SK-N-SH (cell line): ENCODE results near the gene C11orf71. TPM values are rescaled to one million over a fixed set of nuclear protein-coding genes. Genes with fewer than 3 reads are reported as not detected.

Source experiments
- CTCF ChIA-PET: fragments of 300-600, 350-600 bp; formaldehyde crosslinking; extraction: SDS; loops from one replicate; lab custom pipeline; 2021; lab: Yijun Ruan, JAX
- POLR2A ChIA-PET: fragments of 350-600 bp; sonication (Branson Sonifier 250); formaldehyde crosslinking; extraction: SDS; loops from one replicate; lab custom pipeline; 2020; ENCODE audit warnings: antibody characterized with exemption, inconsistent platforms; lab: Yijun Ruan, JAX
- DNase-seq: peaks from one replicate; pipeline ENCODE4 v3.0.0; 2012
- H2AFZ ChIP-seq: fragments of 200-600 bp; sonication (generic); 2 replicates; pipeline ENCODE4 v1.8.1; 2016; ENCODE audit warnings: antibody characterized with exemption, mild to moderate bottlenecking, low read depth
- H3F3A ChIP-seq: fragments of 200-600 bp; sonication (generic); replicated peaks from 2 replicates; pipeline ENCODE3; 2016; ENCODE audit warnings: antibody characterized with exemption, mild to moderate bottlenecking; ENCODE audit not compliant: insufficient read depth
- H3K27ac ChIP-seq, 2 experiments: fragments of 200-500 bp in 1 of 2; fragments of 200-600 bp in 1 of 2; sonication (Bioruptor generic) in 1 of 2; sonication (generic), shearing (Covaris generic) in 1 of 2; 2 replicates each; pipeline versions ENCODE4 v1.5.1 to v1.6.1; 2014 to 2016; ENCODE audit warnings: low read depth in 2 of 2, inconsistent platforms in 1 of 2, low read length in 1 of 2, mild to moderate bottlenecking in 1 of 2, mixed read lengths in 1 of 2
- H3K27me3 ChIP-seq: fragments of 200-600 bp; sonication (generic), shearing (Covaris generic); 2 replicates; pipeline ENCODE4 v1.6.1; 2016; ENCODE audit warnings: mixed run types; ENCODE audit not compliant: insufficient read depth
- H3K36me3 ChIP-seq, 2 experiments: fragments of 200-500 bp in 1 of 2; fragments of 200-600 bp in 1 of 2; sonication (Bioruptor generic) in 1 of 2; sonication (generic) in 1 of 2; replicated peaks in 1 of 2; 2 replicates each; pipeline versions ENCODE3 to v1.5.1; 2014 to 2016; ENCODE audit warnings: low read length in 1 of 2, mild to moderate bottlenecking in 1 of 2; ENCODE audit not compliant: insufficient read depth in 2 of 2, control insufficient read depth in 1 of 2
- H3K4me1 ChIP-seq, 2 experiments: fragments of 200-500 bp in 1 of 2; fragments of 200-600 bp in 1 of 2; sonication (Bioruptor generic) in 1 of 2; sonication (generic), shearing (Covaris generic) in 1 of 2; 2 replicates each; pipeline versions ENCODE4 v1.5.1 to v1.6.1; 2014 to 2016; ENCODE audit warnings: low read depth in 1 of 2, low read length in 1 of 2, mixed run types in 1 of 2; ENCODE audit not compliant: insufficient read depth in 2 of 2, control insufficient read depth in 1 of 2
- H3K4me2 ChIP-seq: fragments of 200-600 bp; sonication (generic), shearing (Covaris generic); 2 replicates; pipeline ENCODE4 v1.6.1; 2017; ENCODE audit warnings: mixed run types
- H3K4me3 ChIP-seq, 2 experiments: fragments of 200-500 bp in 1 of 2; fragments of 200-600 bp in 1 of 2; sonication (Bioruptor generic) in 1 of 2; sonication (generic), shearing (Covaris generic) in 1 of 2; 2 replicates each; pipeline versions ENCODE4 v1.5.1 to v1.8.1; 2014 to 2016; ENCODE audit warnings: low read depth in 2 of 2, inconsistent platforms in 1 of 2, low read length in 1 of 2, mild to moderate bottlenecking in 1 of 2, mixed read lengths in 1 of 2, moderate library complexity in 1 of 2
- H3K79me2 ChIP-seq: fragments of 200-600 bp; sonication (generic); 2 replicates; pipeline ENCODE4 v1.8.1; 2017; ENCODE audit warnings: mild to moderate bottlenecking; ENCODE audit not compliant: insufficient read depth
- H3K9ac ChIP-seq: fragments of 200-600 bp; sonication (generic); 2 replicates; pipeline ENCODE4 v1.6.1; 2017; ENCODE audit warnings: mixed run types
- H3K9me2 ChIP-seq: fragments of 200-600 bp; sonication (generic); 2 replicates; pipeline ENCODE4 v1.6.1; 2017; ENCODE audit warnings: mixed run types
- H3K9me3 ChIP-seq: fragments of 200-600 bp; sonication (generic); 2 replicates; pipeline ENCODE4 v1.6.1; 2017; ENCODE audit warnings: mixed run types, mild to moderate bottlenecking, moderate library complexity
- H4K20me1 ChIP-seq: fragments of 200-600 bp; sonication (generic); 2 replicates; pipeline ENCODE4 v1.6.1; 2017; ENCODE audit warnings: mild to moderate bottlenecking, mixed run types; ENCODE audit not compliant: insufficient read depth
- EP300 ChIP-seq, 2 experiments: IDR thresholded peaks; 2 replicates each; pipeline versions ENCODE4 v1.4.0 to v1.6.1; 2012; ENCODE audit warnings: borderline replicate concordance in 1 of 2, low read depth in 1 of 2, low read length in 1 of 2
- FOXJ3 ChIP-seq: sonication (generic); formaldehyde crosslinking; IDR thresholded peaks from 2 replicates; pipeline ENCODE4 v1.5.1; 2020; ENCODE audit warnings: mild to moderate bottlenecking, missing genetic modification reagents
- FOXM1 ChIP-seq: IDR thresholded peaks from 2 replicates; pipeline ENCODE4 v1.4.0; 2012; ENCODE audit warnings: low read depth, mild to moderate bottlenecking
- GATA2 ChIP-seq: sonication (generic); formaldehyde crosslinking; IDR thresholded peaks from 2 replicates; pipeline ENCODE4 v1.5.0; 2020; ENCODE audit warnings: mild to moderate bottlenecking, missing genetic modification reagents
- MXI1 ChIP-seq: IDR thresholded peaks from 2 replicates; pipeline ENCODE4 v1.6.1; 2012; ENCODE audit warnings: mild to moderate bottlenecking, low read depth, low read length, improper control_type of control experiment
- NRF1 ChIP-seq: IDR thresholded peaks from 2 replicates; pipeline ENCODE4 v1.6.1; 2012; ENCODE audit warnings: low read depth, mild to moderate bottlenecking, low read length
- RCOR1 ChIP-seq: fragments of 150-350 bp; IDR thresholded peaks from 2 replicates; pipeline ENCODE4 v1.6.1; 2017; ENCODE audit warnings: antibody characterized with exemption, low read length
- WGBS: methylation state at CpG from one replicate; pipeline ENCODE4 v1.1.6; 2017; ENCODE audit warnings: low lambda C conversion rate; 5-methylcytosine and 5-hydroxymethylcytosine counted together
- polyA plus RNA-seq, 3 experiments: library from polyadenylated mRNA; depleted of rRNA; stranded (reverse); fragments of >200 nt; gene quantifications; 2 replicates each; pipeline ENCODE4 v1.2.3, GENCODE V29; 2012

The C11orf71 gene
- polyA plus RNA-seq, 1 of the 3 experiments (the other 2 are of a cell fraction), result 7.8 TPM

DNA sequence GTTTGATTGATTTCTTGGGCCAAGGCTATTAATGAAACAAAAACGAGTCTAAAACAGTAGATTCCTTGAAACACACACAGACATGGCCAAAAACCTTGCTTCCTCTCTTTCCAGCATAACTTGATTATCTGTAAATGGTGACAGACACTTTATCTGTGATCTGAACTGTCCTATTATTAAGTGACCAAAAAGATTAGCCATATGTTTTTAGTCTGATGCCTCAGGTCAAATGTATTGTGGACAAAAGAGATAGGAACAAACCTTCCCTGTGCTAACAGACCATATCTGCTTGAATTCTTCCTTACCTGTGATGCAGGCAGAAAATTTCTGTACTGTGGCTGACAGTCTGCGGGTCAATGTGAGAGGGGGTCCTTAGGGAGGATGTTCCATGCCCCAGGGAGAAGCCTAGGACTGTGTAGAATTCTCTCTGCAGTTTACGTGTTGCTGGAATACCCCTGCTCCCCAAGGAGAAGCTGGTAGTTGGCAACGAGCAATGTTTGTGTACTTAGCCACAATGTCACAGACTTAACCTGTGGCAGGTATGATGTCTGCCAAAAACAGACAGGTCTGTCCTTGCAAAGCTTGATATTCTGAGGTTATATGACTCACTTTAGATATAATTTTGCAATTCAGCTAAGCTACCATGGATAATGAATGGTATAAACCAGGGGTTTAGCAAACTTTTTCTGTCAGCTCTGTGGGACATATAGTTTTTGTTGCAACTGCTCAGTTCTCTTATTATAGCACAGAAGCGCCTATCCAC, 31.2 kb downstream of the C11orf71 start:
- TF ChIP-seq RCOR1 (peak; percentile 92), NRF1 (no peak), EP300 (IDR thresholded peaks at IDR 0.05; ENCODE audit: borderline replicate concordance in 1 of 2, low read depth in 1 of 2, low read length in 1 of 2) (peak in 1 of 2 experiments; percentile 84; a peak in 2 of 4 replicates), GATA2 (CRISPR knock-in tag) (peak; percentile 91)
- H3K79me2 ChIP-seq, result no peaks in the 10 kb centered on the region
- ChIA-PET POLR2A (no interaction called here), CTCF (interaction anchor here (0.9 to 1.3 kb wide), 3 partner anchors 22 to 394 kb away, joined by 3 to 4 read pairs (median 3); no protein-coding TSS in a partner anchor)
- H3K9me2 ChIP-seq, result no peaks in the 10 kb centered on the region
- DNase-seq, result peak; percentile 29
- no peak overlapping the region for H3K4me3 ChIP-seq
- H3K4me2 ChIP-seq, result no peak overlapping the region
- H2AFZ ChIP-seq, result peak overlapping the region; percentile 70
- H3K36me3 ChIP-seq, result no peaks in the 10 kb centered on the region
- peaks cover 22% of the 10 kb centered on the region for H3F3A ChIP-seq
- WGBS, result 38% methylated on average over 4 of the region's 5 CpGs
- no peaks in the 10 kb centered on the region for H3K27me3 ChIP-seq
- no peaks in the 10 kb centered on the region for H4K20me1 ChIP-seq
- H3K9me3 ChIP-seq, result no peaks in the 10 kb centered on the region
- no peak overlapping the region for H3K9ac ChIP-seq
- peaks cover 15 to 24% of the 10 kb centered on the region in 2 experiments for H3K4me1 ChIP-seq
- no peak overlapping the region for H3K27ac ChIP-seq

DNA sequence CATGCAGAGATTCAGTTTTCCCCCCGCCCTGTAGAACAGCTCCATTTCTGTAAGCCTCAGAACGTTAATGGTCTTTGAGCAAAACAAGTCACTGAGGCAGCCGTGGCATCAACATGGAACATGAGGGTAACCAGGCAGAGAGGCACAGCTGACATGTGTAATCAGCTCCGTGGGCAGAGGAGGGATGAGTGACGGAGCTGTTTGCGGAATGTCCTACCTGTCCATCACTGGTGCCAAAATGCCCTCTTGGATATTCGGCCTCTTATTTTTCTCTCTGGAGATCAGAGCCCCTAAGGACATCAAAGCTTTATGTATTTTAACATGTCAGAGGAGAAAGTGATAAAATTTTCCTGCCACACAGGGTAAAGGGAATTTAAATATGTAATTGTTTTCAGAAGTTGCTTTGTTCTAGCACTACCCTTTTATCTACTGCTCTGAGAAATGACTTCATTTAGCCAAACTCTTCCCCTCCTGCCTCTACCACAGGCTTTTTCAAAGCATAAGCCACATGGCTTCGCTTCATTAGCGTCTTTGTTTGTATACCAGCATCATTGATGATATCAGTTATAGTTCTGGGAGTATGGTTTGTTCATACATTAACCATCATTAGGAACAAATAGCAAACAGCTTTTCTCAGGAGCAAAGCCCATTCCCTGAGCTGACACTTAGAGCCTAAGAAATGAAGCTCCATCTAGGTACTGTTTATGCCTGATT, 32.9 kb downstream of the C11orf71 start:
- POLR2A ChIA-PET, result no interaction called here
- peak overlapping the region; percentile 66 for H3K4me2 ChIP-seq
- H3K36me3 ChIP-seq, result no peaks in the 10 kb centered on the region
- peak overlapping the region; percentile 72 to 88 for H3K27ac ChIP-seq
- no peak overlapping the region; a peak in 1 of 4 replicates for H3K4me3 ChIP-seq
- H4K20me1 ChIP-seq, result no peaks in the 10 kb centered on the region
- no peaks in the 10 kb centered on the region for H3K27me3 ChIP-seq
- H3K9me3 ChIP-seq, result no peaks in the 10 kb centered on the region
- TF ChIP-seq FOXJ3 (CRISPR knock-in tag) (no peak), FOXM1 (no peak), MXI1 (peak; percentile 16; the same call in 1 of the 2 replicates), EP300 (IDR thresholded peaks at IDR 0.05; ENCODE audit: borderline replicate concordance in 1 of 2, low read depth in 1 of 2, low read length in 1 of 2) (0 out of 4 replicates have a peak, but pooled peaks of 1 of the 2 experiments have one; percentile 11), GATA2 (CRISPR knock-in tag) (peak; percentile 39)
- H3K4me1 ChIP-seq, result peaks cover 15 to 24% of the 10 kb centered on the region in 2 experiments
- 61% methylated on average over 9 of the region's 9 CpGs for WGBS
- CTCF ChIA-PET, result interaction anchor here (0.8 to 1.0 kb wide), 5 partner anchors 8 to 395 kb away, joined by 3 to 5 read pairs (median 4); no protein-coding TSS in a partner anchor
- no peaks in the 10 kb centered on the region for H3K79me2 ChIP-seq
- peaks cover 22% of the 10 kb centered on the region for H3F3A ChIP-seq
- H2AFZ ChIP-seq, result peak overlapping the region; percentile 71
- H3K9me2 ChIP-seq, result no peaks in the 10 kb centered on the region
- DNase-seq, result peak; percentile 25
- H3K9ac ChIP-seq, result peak overlapping the region; percentile 48
